Tibial artery (tissue), 4 donors: ENCODE results near the gene SYNPO.

Experiments used
- DNase-seq, 2 donors: peaks; one replicate each; pipeline ENCODE4 v3.0.0-alpha.2; 2019
- H3K27ac ChIP-seq, 2 donors: fragments of 200-600 bp; sonication (generic) in 1 of 2; 1 replicate in 1 of 2; 2 replicates in 1 of 2; pipeline ENCODE4 v1.5.1; 2018 to 2019; ENCODE audit warnings: mild to moderate bottlenecking in 1 of 2
- H3K27me3 ChIP-seq, 2 donors: fragments of 200-600 bp; sonication (generic) in 1 of 2; one replicate each; pipeline versions ENCODE4 v1.5.1 to v1.6.0; 2016 to 2019
- H3K36me3 ChIP-seq, 3 donors: fragments of 200-600 bp; sonication (generic) in 2 of 3; one replicate each; pipeline ENCODE4 v1.5.1; 2016 to 2019; ENCODE audit warnings: mild to moderate bottlenecking in 2 of 3
- H3K4me1 ChIP-seq, 4 donors: fragments of 200-600 bp; sonication (generic) in 2 of 4; 1 replicate in 3 of 4; 2 replicates in 1 of 4; pipeline ENCODE4 v1.5.1; 2016 to 2019
- H3K4me3 ChIP-seq, 2 donors: fragments of 200-600 bp; sonication (generic) in 1 of 2; 1 replicate in 1 of 2; 2 replicates in 1 of 2; pipeline ENCODE4 v1.5.1; 2018 to 2019; ENCODE audit warnings: mild to moderate bottlenecking in 2 of 2
- H3K9me3 ChIP-seq, 3 donors: fragments of 200-600 bp; sonication (generic) in 1 of 3; one replicate each; pipeline ENCODE4 v1.5.1; 2016 to 2019
- intact Hi-C: fragments of 100-400 bp; cut with DNase I; formaldehyde crosslinking; loops from one replicate; pipeline ENCODE4 v1.15.0; 2023; ENCODE audit warnings: low total_unique reads
- TF ChIP-seq, protein P1 (sequence below), 2 experiments: fragments of 200-600 bp in 1 of 2; fragments of 450-650 bp in 1 of 2; IDR thresholded peaks; one replicate each; pipeline ENCODE4 v1.5.1; 2017 to 2019; ENCODE audit warnings: antibody characterized with exemption in 2 of 2, mild to moderate bottlenecking in 1 of 2, moderate library complexity in 1 of 2

Gene SYNPO

DNA sequence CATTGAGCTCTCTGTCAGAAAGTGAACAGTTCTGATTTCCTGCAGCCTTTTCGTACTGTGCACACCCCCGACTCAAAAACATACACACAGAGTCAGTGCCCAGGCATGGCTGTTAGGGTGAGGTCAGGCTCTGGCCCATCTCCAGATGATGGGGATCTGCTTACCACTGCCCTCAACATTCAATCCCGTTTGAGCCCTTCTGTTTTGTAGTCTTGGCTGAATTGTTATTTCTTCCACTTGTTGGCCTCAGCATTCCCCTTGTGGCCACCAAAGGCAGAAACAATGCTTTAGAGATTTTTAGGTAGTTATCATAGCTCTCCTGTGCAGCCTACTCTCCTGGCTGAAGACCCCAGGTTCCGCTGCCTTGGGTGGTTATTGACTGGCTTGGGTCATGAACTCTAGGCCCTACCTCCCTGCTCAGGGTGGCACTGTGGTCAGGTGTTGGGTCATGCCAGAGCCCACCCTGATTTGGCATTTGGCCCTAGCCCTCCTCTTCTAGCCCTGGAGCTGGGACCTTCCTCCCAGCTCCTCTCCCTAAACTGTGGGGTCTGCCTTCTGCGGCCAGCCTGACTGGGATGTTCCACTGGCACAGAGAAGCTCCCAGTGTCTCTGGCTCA, 12.8 kb downstream of the SYNPO start:
- Histone ChIP-seq H3K9me3 (no peaks in the 10 kb centered on the region), H3K27ac (peak overlapping the region; percentile 77 to 86), H3K36me3 (peaks cover 20 to 32% (median 31%) of the 10 kb centered on the region in 3 donors), H3K4me3 (no peak overlapping the region), H3K4me1 (peaks cover 0 to 86% (median 73%) of the 10 kb centered on the region in 4 donors), H3K27me3 (no peaks in the 10 kb centered on the region)
- intact Hi-C loops = loop anchor here (10.0 kb wide), 1 partner anchor 198 kb away; no protein-coding TSS in a partner anchor
- DNase-seq = no peak
- TF ChIP-seq, protein P1, sequence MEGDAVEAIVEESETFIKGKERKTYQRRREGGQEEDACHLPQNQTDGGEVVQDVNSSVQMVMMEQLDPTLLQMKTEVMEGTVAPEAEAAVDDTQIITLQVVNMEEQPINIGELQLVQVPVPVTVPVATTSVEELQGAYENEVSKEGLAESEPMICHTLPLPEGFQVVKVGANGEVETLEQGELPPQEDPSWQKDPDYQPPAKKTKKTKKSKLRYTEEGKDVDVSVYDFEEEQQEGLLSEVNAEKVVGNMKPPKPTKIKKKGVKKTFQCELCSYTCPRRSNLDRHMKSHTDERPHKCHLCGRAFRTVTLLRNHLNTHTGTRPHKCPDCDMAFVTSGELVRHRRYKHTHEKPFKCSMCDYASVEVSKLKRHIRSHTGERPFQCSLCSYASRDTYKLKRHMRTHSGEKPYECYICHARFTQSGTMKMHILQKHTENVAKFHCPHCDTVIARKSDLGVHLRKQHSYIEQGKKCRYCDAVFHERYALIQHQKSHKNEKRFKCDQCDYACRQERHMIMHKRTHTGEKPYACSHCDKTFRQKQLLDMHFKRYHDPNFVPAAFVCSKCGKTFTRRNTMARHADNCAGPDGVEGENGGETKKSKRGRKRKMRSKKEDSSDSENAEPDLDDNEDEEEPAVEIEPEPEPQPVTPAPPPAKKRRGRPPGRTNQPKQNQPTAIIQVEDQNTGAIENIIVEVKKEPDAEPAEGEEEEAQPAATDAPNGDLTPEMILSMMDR (IDR thresholded peaks at IDR 0.05) = no peak

DNA sequence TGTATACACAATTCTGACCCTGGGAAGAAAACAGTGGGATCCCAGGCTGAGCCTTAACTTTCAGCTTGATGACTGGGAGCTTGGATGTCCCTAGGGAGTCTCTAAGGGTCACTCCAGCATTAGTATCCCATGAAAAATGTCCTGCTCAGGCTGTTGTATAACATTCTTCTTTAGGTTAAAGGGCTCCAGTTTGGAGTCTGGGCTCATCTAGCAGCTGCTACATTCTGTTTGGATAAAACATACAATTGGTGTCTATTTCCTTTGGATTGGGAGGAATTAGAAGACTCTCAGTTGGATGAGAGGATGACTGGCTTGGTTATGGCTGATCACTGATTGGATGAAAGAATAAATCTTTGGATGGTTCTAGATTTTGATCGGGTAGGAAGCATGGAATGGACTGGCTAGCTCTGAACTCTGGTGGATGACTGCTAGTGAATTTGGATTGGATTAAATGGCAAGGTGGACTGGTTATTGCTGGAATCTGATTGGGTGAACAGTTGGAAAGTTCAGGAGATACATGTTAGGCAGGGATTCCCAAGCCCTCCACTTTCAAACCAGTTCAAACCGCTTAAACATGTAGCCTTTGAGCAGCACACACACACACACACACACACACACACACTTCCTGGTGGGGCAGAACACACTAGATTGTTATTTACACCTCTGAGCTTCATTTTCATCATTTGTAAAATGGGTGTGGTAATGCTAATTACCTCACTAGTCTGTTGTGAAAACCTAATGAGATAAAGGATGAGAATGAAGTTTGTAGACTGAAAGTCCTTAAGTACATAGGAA, 13.5 kb downstream of the SYNPO start:
- Histone ChIP-seq H3K4me3 (no peak overlapping the region), H3K27ac (peak overlapping the region; percentile 77 to 86), H3K36me3 (peaks cover 13 to 25% (median 24%) of the 10 kb centered on the region in 3 donors), H3K27me3 (no peaks in the 10 kb centered on the region), H3K4me1 (peaks cover 0 to 81% (median 67%) of the 10 kb centered on the region in 4 donors), H3K9me3 (no peaks in the 10 kb centered on the region)
- no peak for DNase-seq
- TF ChIP-seq, protein P1 (IDR thresholded peaks at IDR 0.05) = no peak
- intact Hi-C loops = loop anchor here (10.0 kb wide), 1 partner anchor 199 kb away; no protein-coding TSS in a partner anchor

DNA sequence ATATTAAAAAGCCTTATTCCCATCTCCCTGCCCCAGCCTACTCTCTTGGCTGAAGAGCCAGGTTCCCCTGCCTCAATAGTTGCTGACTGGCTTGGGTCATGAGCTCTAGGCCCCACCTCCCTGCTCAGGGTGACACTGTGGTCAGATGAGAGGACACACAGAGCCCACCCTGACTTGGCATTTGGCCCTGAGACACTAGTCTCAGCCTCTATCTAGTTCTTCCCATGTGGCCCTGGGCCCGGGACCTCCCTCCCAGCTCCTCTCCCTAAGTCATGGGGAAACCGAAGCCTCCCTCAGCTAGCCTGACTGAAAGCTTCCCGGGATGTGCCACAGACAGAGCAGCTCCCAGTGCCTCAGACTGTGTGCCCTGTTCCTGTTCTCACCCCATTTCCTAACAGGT, 14.8 kb downstream of the SYNPO start:
- no peaks in the 10 kb centered on the region for H3K27me3 ChIP-seq
- no peaks in the 10 kb centered on the region for H3K9me3 ChIP-seq
- peak overlapping the region; percentile 81 for H3K27ac ChIP-seq
- TF ChIP-seq, protein P1 (IDR thresholded peaks at IDR 0.05) = no peak
- peaks cover 0 to 74% (median 56%) of the 10 kb centered on the region in 4 donors for H3K4me1 ChIP-seq
- H3K4me3 ChIP-seq = no peak overlapping the region
- peaks cover 0 to 13% (median 12%) of the 10 kb centered on the region in 3 donors for H3K36me3 ChIP-seq
- no peak for DNase-seq
- intact Hi-C loops = loop anchor here (10.0 kb wide), 1 partner anchor 200 kb away; no protein-coding TSS in a partner anchor

DNA sequence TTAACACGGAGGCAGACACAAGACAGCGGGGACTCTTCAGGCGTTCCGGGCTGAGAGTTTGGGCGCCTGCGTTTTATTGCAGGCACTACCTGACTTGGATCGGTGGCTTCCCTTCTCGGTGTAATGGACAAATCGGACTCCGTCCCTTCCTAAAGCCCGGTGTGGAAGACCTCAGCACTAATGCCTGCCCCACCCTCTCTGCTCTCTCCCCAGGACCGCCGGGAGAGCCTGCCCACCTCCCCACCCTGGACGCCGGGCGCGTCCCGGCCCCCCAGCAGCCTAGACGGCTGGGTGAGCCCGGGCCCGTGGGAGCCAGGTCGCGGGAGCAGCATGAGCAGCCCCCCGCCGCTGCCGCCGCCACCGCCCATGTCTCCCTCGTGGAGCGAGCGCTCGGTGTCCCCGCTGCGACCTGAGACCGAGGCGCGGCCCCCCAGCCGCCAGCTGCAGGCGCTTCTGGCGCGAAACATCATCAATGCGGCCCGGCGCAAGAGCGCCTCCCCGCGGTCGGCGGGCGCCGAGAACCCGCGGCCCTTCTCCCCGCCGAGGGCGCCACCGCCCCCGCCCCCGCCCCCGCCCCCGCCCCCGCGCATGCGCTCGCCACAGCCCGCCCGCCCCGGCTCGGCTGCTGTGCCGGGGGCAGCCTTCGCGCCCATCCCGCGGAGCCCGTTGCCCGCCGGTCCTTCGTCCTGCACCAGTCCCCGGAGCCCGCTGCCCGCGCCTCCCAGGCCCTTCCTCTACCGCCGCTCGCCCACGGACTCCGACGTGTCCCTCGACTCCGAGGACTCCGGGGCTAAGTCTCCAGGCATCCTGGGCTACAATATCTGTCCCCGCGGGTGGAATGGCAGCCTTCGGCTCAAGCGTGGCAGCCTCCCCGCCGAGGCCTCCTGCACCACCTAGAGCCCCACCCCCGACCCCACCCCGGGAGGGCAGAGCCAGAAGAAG, 16.0 kb downstream of the SYNPO start:
- Histone ChIP-seq H3K27ac (peak overlapping the region; percentile 81), H3K36me3 (peaks cover 0 to 5% (median 0%) of the 10 kb centered on the region in 3 donors), H3K4me3 (peak overlapping the region; percentile 46 to 59), H3K4me1 (peaks cover 0 to 73% (median 48%) of the 10 kb centered on the region in 4 donors), H3K27me3 (no peaks in the 10 kb centered on the region), H3K9me3 (no peaks in the 10 kb centered on the region)
- TF ChIP-seq, protein P1 (IDR thresholded peaks at IDR 0.05) = peak; percentile 59 to 68
- peak in 1 of 2 donors; percentile 85 for DNase-seq
- intact Hi-C loops = loop anchor here (2.0 to 10.0 kb wide), 3 partner anchors 66 to 202 kb away; no protein-coding TSS in a partner anchor

DNA sequence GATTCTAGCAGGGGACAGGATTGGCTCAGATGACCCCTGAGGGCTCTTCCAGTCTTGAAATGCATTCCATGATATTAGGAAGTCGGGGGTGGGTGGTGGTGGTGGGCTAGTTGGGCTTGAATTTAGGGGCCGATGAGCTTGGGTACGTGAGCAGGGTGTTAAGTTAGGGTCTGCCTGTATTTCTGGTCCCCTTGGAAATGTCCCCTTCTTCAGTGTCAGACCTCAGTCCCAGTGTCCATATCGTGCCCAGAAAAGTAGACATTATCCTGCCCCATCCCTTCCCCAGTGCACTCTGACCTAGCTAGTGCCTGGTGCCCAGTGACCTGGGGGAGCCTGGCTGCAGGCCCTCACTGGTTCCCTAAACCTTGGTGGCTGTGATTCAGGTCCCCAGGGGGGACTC, 17.7 kb downstream of the SYNPO start:
- peak in 1 of 2 donors; percentile 61 for DNase-seq
- no peak overlapping the region for H3K4me3 ChIP-seq
- no peaks in the 10 kb centered on the region for H3K27me3 ChIP-seq
- TF ChIP-seq, protein P1 (IDR thresholded peaks at IDR 0.05) = no peak
- no peaks in the 10 kb centered on the region for H3K36me3 ChIP-seq
- peaks cover 0 to 56% (median 32%) of the 10 kb centered on the region in 4 donors for H3K4me1 ChIP-seq
- peak overlapping the region; percentile 81 for H3K27ac ChIP-seq
- intact Hi-C loops = loop anchor here (10.0 kb wide), 1 partner anchor 203 kb away; no protein-coding TSS in a partner anchor
- H3K9me3 ChIP-seq = no peaks in the 10 kb centered on the region
